ENCODE measurements around the gene ARPC2. TPM values are rescaled to one million over a fixed set of nuclear protein-coding genes. Genes with fewer than 3 reads are reported as not detected.

The ARPC2 gene
- total RNA-seq, 4 donors from 2014 or later, result 275 to 314 (median 287) TPM

- H3K4me1 ChIP-seq, result peaks cover 19 to 81% (median 54%) of the 10 kb centered on the region in 3 donors
- no peak for ATAC-seq
- H3K27ac ChIP-seq, result peak overlapping the region; percentile 86 to 97 (median 90)
- TF ChIP-seq POLR2AphosphoS5 (IDR thresholded peaks at IDR 0.05) (peak; percentile 64), CTCF (IDR thresholded peaks at IDR 0.05) (no peak)
- no peaks in the 10 kb centered on the region for H3K27me3 ChIP-seq
- H3K36me3 ChIP-seq, result peaks cover 0 to 58% of the 10 kb centered on the region in 2 donors
- H3K9me3 ChIP-seq, result no peaks in the 10 kb centered on the region
- H3K4me3 ChIP-seq, result no peak overlapping the region
- WGBS, 2 donors (ENCODE audit: low coverage in 1 of 2), result 60 to 83% methylated on average over 1 to 2 of the region's 3 CpGs
These were observed 64.5 kb downstream of the ARPC2 start for GRCh38 chr2:218281449-218281848.

DNA sequence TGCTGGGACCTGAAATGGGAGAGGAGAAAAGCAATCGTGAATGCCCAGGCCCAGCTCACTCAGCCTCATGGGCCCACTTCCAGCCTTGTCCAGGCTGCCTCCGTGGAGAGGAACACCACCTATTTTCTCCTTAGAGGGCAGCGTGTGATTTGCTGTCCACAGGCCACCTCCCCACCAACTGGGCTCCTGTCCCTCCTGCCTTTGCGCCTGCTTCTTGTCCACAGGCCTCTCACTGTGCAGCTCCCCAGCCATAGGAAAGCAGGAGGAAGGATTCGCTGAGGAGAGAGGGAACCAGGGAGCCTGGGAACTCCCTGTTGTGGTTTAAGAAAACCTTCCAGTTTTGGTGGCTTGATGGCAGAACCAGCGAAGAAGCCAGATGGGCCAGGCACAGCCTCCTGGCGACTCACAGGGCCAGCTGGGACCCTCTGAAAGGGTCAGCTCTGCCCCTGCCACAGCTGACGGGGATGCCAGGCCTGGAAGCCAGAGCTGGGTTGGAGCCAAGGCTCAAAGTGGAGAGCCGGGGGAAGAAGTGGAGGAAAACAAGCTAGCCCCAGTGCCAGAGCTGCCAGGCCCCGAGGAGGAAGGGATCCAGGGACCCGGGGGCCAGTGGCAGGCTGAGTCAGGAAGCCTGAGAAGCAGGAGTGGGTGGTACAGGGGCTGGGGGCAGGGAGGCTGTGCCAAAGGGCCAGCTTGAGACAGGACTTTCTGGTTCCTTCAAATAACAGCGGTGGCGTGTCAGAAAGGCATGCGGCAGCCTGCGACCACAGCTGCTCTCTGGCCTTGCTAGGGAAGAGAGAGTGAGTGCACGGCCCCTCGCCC is 65.4 kb downstream of the ARPC2 start:
- Histone ChIP-seq H3K4me1 (peaks cover 19 to 90% (median 55%) of the 10 kb centered on the region in 3 donors), H3K27me3 (no peaks in the 10 kb centered on the region), H3K27ac (peak overlapping the region; percentile 86 to 97 (median 90)), H3K9me3 (no peaks in the 10 kb centered on the region), H3K36me3 (peaks cover 0 to 48% of the 10 kb centered on the region in 2 donors), H3K4me3 (peak overlapping the region in 1 of 2 donors; percentile 2)
- WGBS, 2 donors (ENCODE audit: low coverage in 1 of 2), result 5 to 70% methylated on average over 3 to 6 of the region's 17 CpGs
- no peak for TF ChIP-seq CTCF (IDR thresholded peaks at IDR 0.05)
- TF ChIP-seq POLR2AphosphoS5 (IDR thresholded peaks at IDR 0.05), result peak; percentile 57
- TF ChIP-seq POLR2A (IDR thresholded peaks at IDR 0.05), result peak in 1 of 2 donors; percentile 16
- ATAC-seq, result no peak

GRCh38 chr2:218284106-218284811 is 67.3 kb downstream of the ARPC2 start:
- Histone ChIP-seq H3K27ac (peak overlapping the region; percentile 88 to 99 (median 95)), H3K36me3 (peaks cover 0 to 30% of the 10 kb centered on the region in 2 donors), H3K4me3 (peak overlapping the region in 1 of 2 donors; percentile 28), H3K27me3 (no peaks in the 10 kb centered on the region), H3K9me3 (no peaks in the 10 kb centered on the region), H3K4me1 (peaks cover 24 to 94% (median 71%) of the 10 kb centered on the region in 3 donors)
- TF ChIP-seq POLR2A (IDR thresholded peaks at IDR 0.05), result no peak
- no peak for TF ChIP-seq CTCF (IDR thresholded peaks at IDR 0.05)
- no peak for TF ChIP-seq EP300 (IDR thresholded peaks at IDR 0.05)
- peak; percentile 65 for TF ChIP-seq POLR2AphosphoS5 (IDR thresholded peaks at IDR 0.05)
- 42% methylated on average over 13 of the region's 16 CpGs; no CpG with 5 or more reads in 1 of the 2 donors for WGBS, 2 donors (ENCODE audit: low coverage in 1 of 2)
- peak; percentile 18 for ATAC-seq

- H3K9me3 ChIP-seq, result no peaks in the 10 kb centered on the region
- peak; percentile 81 for TF ChIP-seq POLR2AphosphoS5 (IDR thresholded peaks at IDR 0.05)
- TF ChIP-seq POLR2A (IDR thresholded peaks at IDR 0.05), result no peak
- TF ChIP-seq CTCF (IDR thresholded peaks at IDR 0.05), result no peak
- TF ChIP-seq EP300 (IDR thresholded peaks at IDR 0.05), result no peak
- peak; percentile 11 for ATAC-seq
- H3K4me1 ChIP-seq, result peaks cover 30 to 99% (median 83%) of the 10 kb centered on the region in 3 donors
- peak overlapping the region; percentile 88 to 99 (median 95) for H3K27ac ChIP-seq
- peak overlapping the region in 1 of 2 donors; percentile 55 for H3K4me3 ChIP-seq
- WGBS, 2 donors (ENCODE audit: low coverage in 1 of 2), result 10 to 33% methylated on average over 1 to 2 of the region's 6 CpGs
- peaks cover 0 to 16% of the 10 kb centered on the region in 2 donors for H3K36me3 ChIP-seq
- no peaks in the 10 kb centered on the region for H3K27me3 ChIP-seq
These were observed 68.6 kb downstream of the ARPC2 start for GRCh38 chr2:218285604-218286003.

Data from gastroesophageal sphincter (tissue), 4 donors.